SK-N-SH treated with all-trans-retinoic acid at 6 μM for 48 hours (cell line): ENCODE results near the gene OR51D1.

Experiments
- ARNTL ChIP-seq: fragments of 450-650 bp; formaldehyde crosslinking; IDR thresholded peaks from 2 replicates; pipeline ENCODE4 v1.5.0; 2020; ENCODE audit warnings: low read depth, mild to moderate bottlenecking, moderate library complexity, borderline replicate concordance
- BACH2 ChIP-seq: fragments of 250-450 bp; sonication (Bioruptor Pico); IDR thresholded peaks from 2 replicates; pipeline ENCODE4 v1.9.0; 2021; ENCODE audit warnings: mild to moderate bottlenecking, borderline replicate concordance
- PATZ1 ChIP-seq: fragments of 250-450 bp; sonication (Bioruptor Pico); IDR thresholded peaks from 2 replicates; pipeline ENCODE4 v1.8.0; 2020; ENCODE audit warnings: mild to moderate bottlenecking, moderate library complexity, borderline replicate concordance
- SNAI2 ChIP-seq: fragments of 250-450 bp; sonication (Bioruptor Pico); IDR thresholded peaks from 2 replicates; pipeline ENCODE4 v1.5.0; 2020; ENCODE audit warnings: mild to moderate bottlenecking, moderate library complexity
- TOX ChIP-seq: fragments of 250-450 bp; sonication (Bioruptor Pico); IDR thresholded peaks from 2 replicates; pipeline ENCODE4 v1.8.0; 2021; ENCODE audit warnings: mild to moderate bottlenecking, moderate library complexity, borderline replicate concordance
- ZC3H10 ChIP-seq: fragments of 250-450 bp; sonication (Bioruptor Pico); IDR thresholded peaks from 2 replicates; pipeline ENCODE4 v1.5.1; 2021; ENCODE audit warnings: mild to moderate bottlenecking, moderate library complexity
- ZNF8 ChIP-seq: fragments of 450-650 bp; formaldehyde crosslinking; IDR thresholded peaks from 2 replicates; pipeline ENCODE4 v1.5.0; 2020; ENCODE audit warnings: mild to moderate bottlenecking, moderate library complexity
- TF ChIP-seq, protein P1 (sequence below): fragments of 250-450 bp; sonication (Bioruptor Pico); IDR thresholded peaks from 2 replicates; pipeline ENCODE4 v1.8.0; 2021; ENCODE audit warnings: low read depth, mild to moderate bottlenecking, moderate library complexity, borderline replicate concordance

DNA sequence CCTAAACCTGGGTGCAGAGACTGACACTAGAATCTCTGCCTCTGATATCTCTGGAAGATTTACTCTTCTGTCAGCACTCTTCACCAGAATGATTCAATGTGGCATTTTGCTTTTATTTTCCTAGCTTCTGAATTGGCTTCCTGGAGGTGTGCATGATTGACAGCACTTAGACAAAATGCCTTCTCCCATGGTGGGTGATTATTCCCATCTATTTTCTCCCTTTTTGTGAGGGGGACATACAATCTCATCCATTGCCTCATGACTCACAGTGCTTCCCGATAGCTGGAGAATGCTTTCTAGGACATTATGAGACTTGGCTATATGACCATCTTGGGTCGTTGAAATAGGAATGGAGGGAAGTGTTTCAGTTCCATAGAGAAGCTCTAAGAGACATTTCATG lies 25.3 kb upstream of the OR51D1 start:
- TF ChIP-seq SNAI2 (no peak), ARNTL (CRISPR knock-in tag) (no peak), ZNF8 (CRISPR knock-in tag) (no peak), PATZ1 (CRISPR knock-in tag) (no peak), BACH2 (CRISPR knock-in tag) (no peak), ZC3H10 (CRISPR knock-in tag) (no peak), TOX (no peak)
- TF ChIP-seq, protein P1, sequence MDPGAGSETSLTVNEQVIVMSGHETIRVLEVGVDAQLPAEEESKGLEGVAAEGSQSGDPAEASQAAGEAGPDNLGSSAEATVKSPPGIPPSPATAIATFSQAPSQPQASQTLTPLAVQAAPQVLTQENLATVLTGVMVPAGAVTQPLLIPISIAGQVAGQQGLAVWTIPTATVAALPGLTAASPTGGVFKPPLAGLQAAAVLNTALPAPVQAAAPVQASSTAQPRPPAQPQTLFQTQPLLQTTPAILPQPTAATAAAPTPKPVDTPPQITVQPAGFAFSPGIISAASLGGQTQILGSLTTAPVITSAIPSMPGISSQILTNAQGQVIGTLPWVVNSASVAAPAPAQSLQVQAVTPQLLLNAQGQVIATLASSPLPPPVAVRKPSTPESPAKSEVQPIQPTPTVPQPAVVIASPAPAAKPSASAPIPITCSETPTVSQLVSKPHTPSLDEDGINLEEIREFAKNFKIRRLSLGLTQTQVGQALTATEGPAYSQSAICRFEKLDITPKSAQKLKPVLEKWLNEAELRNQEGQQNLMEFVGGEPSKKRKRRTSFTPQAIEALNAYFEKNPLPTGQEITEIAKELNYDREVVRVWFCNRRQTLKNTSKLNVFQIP (CRISPR knock-in tag) = no peak
